OCI-LY7 (cell line): ENCODE measurements around the gene CEP120. TPM values are rescaled to one million over a fixed set of nuclear protein-coding genes. Genes with fewer than 3 reads are reported as not detected.

Source experiments
- BruUV-seq: library from RNA; stranded (reverse); fragments of 400-500 nt; replicated peaks from 2 replicates; lab custom pipeline; 2021; lab: Mats Ljungman, UMichigan
- CTCF ChIA-PET: fragments of 300-600 bp; sonication (Branson Sonifier 250); formaldehyde crosslinking; loops from one replicate; lab custom pipeline; 2022; ENCODE audit warnings: antibody characterized with exemption; ENCODE audit not compliant: unreplicated experiment; lab: Charles Lee
- POLR2A ChIA-PET: fragments of 300-600 bp; sonication (Branson Sonifier 250); formaldehyde crosslinking; loops from one replicate; lab custom pipeline; 2022; ENCODE audit warnings: antibody characterized with exemption; lab: Charles Lee
- DNase-seq: peaks from one replicate; pipeline ENCODE4 v3.0.0-alpha.2; 2015; ENCODE audit warnings: low spot score
- H2AFZ ChIP-seq: fragments of 200-600 bp; sonication (generic), shearing (Covaris generic); 2 replicates; pipeline ENCODE4 v1.6.1; 2014; ENCODE audit warnings: mild to moderate bottlenecking, antibody characterized with exemption, low read length, moderate library complexity
- H3K27ac ChIP-seq: fragments of 200-600 bp; sonication (generic); 2 replicates; pipeline ENCODE4 v1.5.1; 2014; ENCODE audit warnings: mixed run types, low read depth, mild to moderate bottlenecking, moderate library complexity, low read length, inconsistent platforms; ENCODE audit not compliant: poor library complexity, severe bottlenecking
- H3K36me3 ChIP-seq: fragments of 200-600 bp; sonication (generic); 2 replicates; pipeline ENCODE4 v1.6.1; 2014; ENCODE audit warnings: mild to moderate bottlenecking, antibody characterized with exemption, low read length, moderate library complexity, mixed read lengths; ENCODE audit not compliant: insufficient read depth
- H3K4me1 ChIP-seq: fragments of 200-600 bp; sonication (generic); 2 replicates; pipeline ENCODE4 v1.5.1; 2014; ENCODE audit warnings: mild to moderate bottlenecking, low read length; ENCODE audit not compliant: insufficient read depth, poor library complexity, severe bottlenecking
- H3K4me2 ChIP-seq: fragments of 200-600 bp; sonication (generic); 2 replicates; pipeline ENCODE4 v1.6.1; 2014; ENCODE audit warnings: mild to moderate bottlenecking, low read length
- H3K4me3 ChIP-seq: fragments of 200-600 bp; sonication (generic); 2 replicates; pipeline ENCODE4 v1.5.1; 2014; ENCODE audit warnings: mild to moderate bottlenecking, low read depth, low read length; ENCODE audit not compliant: poor library complexity, severe bottlenecking
- H3K79me2 ChIP-seq: fragments of 200-600 bp; sonication (generic); 2 replicates; pipeline ENCODE4 v1.6.1; 2016; ENCODE audit warnings: low read depth, mild to moderate bottlenecking, low read length, moderate library complexity, mixed read lengths; ENCODE audit not compliant: insufficient read depth
- H3K9me2 ChIP-seq: fragments of 200-600 bp; sonication (generic); 2 replicates; pipeline ENCODE4 v1.6.1; 2016; ENCODE audit warnings: mild to moderate bottlenecking, low read length, mixed read lengths; ENCODE audit not compliant: insufficient read depth
- H3K9me3 ChIP-seq: fragments of 200-600 bp; sonication (generic); 2 replicates; pipeline ENCODE4 v1.6.1; 2014; ENCODE audit warnings: mild to moderate bottlenecking, mixed run types, low read length, mixed read lengths
- H4K20me1 ChIP-seq: fragments of 200-600 bp; sonication (generic); 2 replicates; pipeline ENCODE4 v1.6.1; 2014; ENCODE audit warnings: mild to moderate bottlenecking, antibody characterized with exemption, low read length, moderate library complexity, mixed read lengths; ENCODE audit not compliant: insufficient read depth
- EZH2phosphoT487 ChIP-seq: fragments of 200-600 bp; sonication (generic); IDR thresholded peaks from 2 replicates; pipeline ENCODE4 v1.6.1; 2018; ENCODE audit warnings: low read depth, borderline replicate concordance, mild to moderate bottlenecking, mixed run types, antibody characterized with exemption, low read length, moderate library complexity, mixed read lengths
- intact Hi-C: fragments of 100-400 bp; cut with micrococcal nuclease; formaldehyde crosslinking; loops from one replicate; pipeline ENCODE4 v1.10.0; 2022; ENCODE audit not compliant: unreplicated experiment
- total RNA-seq, 2 experiments: library from RNA; depleted of rRNA in 1 of 2; stranded (reverse); fragments of >200 nt in 1 of 2; shearing (Covaris generic) in 1 of 2; gene quantifications; 2 replicates each; pipeline ENCODE4 v1.2.3, GENCODE V29; 2014 to 2022
- TF ChIP-seq, protein P1 (sequence below): fragments of 200-600 bp; sonication (generic); conservative IDR thresholded peaks from 2 replicates; pipeline ENCODE4 v1.5.1; 2014; ENCODE audit warnings: mild to moderate bottlenecking, antibody characterized with exemption, low read length, moderate library complexity, mixed read lengths

Gene CEP120
- total RNA-seq, 2 experiments from 2014 or later = 18.0 to 23.8 TPM

DNA sequence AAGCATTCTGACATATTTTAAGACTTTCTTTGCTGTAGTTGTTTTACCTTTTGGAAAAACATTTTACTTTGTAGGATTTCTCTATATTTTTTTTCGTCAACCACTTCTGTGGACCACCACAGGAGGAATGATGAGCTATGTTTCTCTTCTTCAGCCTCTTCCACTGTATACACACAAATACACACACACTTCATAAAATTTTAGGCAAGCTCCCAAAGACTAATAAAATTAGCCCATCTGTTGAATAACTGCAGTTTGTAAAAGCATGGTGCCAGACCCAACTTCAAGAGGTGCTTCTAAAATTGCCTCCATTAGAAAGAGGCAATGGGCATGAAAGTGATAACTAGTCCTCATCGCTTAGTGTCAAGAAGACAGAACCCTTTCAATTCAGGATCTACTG is 4.1 kb upstream of the CEP120 start:
- no peak overlapping the region for H3K4me2 ChIP-seq
- H3K4me1 ChIP-seq = peaks cover 8% of the 10 kb centered on the region
- H4K20me1 ChIP-seq = no peaks in the 10 kb centered on the region
- CTCF ChIA-PET = no interaction called here
- peaks cover 6% of the 10 kb centered on the region; the same call in 1 of the 2 replicates for H3K79me2 ChIP-seq
- no peak for DNase-seq
- H3K36me3 ChIP-seq = no peaks in the 10 kb centered on the region
- H3K4me3 ChIP-seq = no peak overlapping the region
- H3K9me3 ChIP-seq = no peaks in the 10 kb centered on the region
- no peaks in the 10 kb centered on the region for H3K9me2 ChIP-seq
- intact Hi-C loops = no loop called here
- H3K27ac ChIP-seq = no peak overlapping the region
- BruUV-seq = no TSS peak
- TF ChIP-seq, protein P1, sequence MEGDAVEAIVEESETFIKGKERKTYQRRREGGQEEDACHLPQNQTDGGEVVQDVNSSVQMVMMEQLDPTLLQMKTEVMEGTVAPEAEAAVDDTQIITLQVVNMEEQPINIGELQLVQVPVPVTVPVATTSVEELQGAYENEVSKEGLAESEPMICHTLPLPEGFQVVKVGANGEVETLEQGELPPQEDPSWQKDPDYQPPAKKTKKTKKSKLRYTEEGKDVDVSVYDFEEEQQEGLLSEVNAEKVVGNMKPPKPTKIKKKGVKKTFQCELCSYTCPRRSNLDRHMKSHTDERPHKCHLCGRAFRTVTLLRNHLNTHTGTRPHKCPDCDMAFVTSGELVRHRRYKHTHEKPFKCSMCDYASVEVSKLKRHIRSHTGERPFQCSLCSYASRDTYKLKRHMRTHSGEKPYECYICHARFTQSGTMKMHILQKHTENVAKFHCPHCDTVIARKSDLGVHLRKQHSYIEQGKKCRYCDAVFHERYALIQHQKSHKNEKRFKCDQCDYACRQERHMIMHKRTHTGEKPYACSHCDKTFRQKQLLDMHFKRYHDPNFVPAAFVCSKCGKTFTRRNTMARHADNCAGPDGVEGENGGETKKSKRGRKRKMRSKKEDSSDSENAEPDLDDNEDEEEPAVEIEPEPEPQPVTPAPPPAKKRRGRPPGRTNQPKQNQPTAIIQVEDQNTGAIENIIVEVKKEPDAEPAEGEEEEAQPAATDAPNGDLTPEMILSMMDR = no peak
- TF ChIP-seq EZH2phosphoT487 = no peak
- POLR2A ChIA-PET = interaction anchor here (0.7 to 1.7 kb wide), 6 partner anchors 9 to 1997 kb away, joined by 3 to 7 read pairs (median 4); no protein-coding TSS in a partner anchor
- H2AFZ ChIP-seq = no peak overlapping the region

DNA sequence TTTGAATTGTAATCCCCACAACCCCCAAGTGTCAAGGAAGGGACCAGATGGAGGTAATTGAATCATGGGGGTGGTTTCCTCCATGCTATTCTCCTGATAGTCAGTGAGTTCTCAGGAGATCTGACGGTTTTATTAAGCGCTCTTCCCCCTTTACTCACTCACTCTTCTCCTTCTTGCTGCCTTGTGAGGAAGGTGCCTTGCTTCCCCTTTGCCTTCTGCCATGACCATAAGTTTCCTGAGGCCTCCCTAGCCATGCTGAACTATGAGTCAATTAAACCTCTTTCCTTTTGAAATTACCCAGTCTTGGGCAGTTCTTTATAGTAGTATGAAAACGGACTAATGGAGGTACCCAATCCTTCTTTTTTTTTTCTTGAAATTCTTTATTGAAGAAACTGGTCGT is 2.2 kb upstream of the CEP120 start:
- ChIA-PET CTCF (no interaction called here), POLR2A (no interaction called here)
- no peak overlapping the region for H3K27ac ChIP-seq
- TF ChIP-seq EZH2phosphoT487 = no peak
- TF ChIP-seq, protein P1 = no peak
- no peaks in the 10 kb centered on the region; the same call in none of the 2 replicates for H3K36me3 ChIP-seq
- no peaks in the 10 kb centered on the region for H3K9me3 ChIP-seq
- no peak overlapping the region for H3K4me3 ChIP-seq
- intact Hi-C loops = no loop called here
- no peaks in the 10 kb centered on the region for H3K9me2 ChIP-seq
- no peak for DNase-seq
- H3K79me2 ChIP-seq = peaks cover 14% of the 10 kb centered on the region; the same call in 1 of the 2 replicates
- peak overlapping the region; percentile 57; the same call in 1 of the 2 replicates for H2AFZ ChIP-seq
- H3K4me2 ChIP-seq = no peak overlapping the region
- no peaks in the 10 kb centered on the region for H4K20me1 ChIP-seq
- peaks cover 23% of the 10 kb centered on the region for H3K4me1 ChIP-seq
- BruUV-seq = no TSS peak
